ENCODE results near the gene PAK1IP1. TPM values are rescaled to one million over a fixed set of nuclear protein-coding genes. Genes with fewer than 3 reads are reported as not detected.
A peak's percentile ranks its signal among the peaks of the same experiment; 100 is the strongest.
"Not testable (repeated sequence)": the region's sequence is repeated elsewhere in the genome, so short reads cannot be mapped to it uniquely, and the experiment has no call there.

PAK1IP1 gene
- polyA plus RNA-seq, 3 donors = 18.8 to 21.6 (median 19.3) TPM

DNA sequence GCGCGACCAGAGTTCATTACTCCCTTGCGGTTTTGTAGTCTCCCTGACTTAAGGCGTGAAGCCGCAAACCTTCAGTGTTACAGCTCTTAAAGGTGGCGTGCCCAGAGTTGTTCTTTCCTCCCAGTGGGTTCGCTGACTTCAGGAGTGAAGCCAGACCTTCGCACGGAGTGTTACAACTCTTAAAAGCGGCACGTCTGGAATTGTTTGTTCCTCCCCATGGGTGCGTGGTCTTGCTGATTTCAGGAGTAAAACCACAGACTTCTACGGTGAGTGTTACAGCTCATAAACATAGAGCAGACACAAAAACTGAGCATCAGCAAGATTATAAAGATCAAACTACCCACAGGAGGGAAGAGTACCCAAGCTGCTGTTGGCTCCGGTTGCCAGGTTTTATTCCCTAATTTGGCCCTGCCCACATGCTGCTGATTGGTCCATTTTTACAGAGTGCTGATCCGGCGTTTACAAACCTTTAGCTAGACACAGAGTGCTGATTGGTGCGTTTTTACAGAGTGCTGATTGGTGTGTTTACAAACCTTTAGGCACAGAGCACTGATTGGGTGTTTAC lies 38.5 kb downstream of the PAK1IP1 start:
- no peak for DNase-seq

DNA sequence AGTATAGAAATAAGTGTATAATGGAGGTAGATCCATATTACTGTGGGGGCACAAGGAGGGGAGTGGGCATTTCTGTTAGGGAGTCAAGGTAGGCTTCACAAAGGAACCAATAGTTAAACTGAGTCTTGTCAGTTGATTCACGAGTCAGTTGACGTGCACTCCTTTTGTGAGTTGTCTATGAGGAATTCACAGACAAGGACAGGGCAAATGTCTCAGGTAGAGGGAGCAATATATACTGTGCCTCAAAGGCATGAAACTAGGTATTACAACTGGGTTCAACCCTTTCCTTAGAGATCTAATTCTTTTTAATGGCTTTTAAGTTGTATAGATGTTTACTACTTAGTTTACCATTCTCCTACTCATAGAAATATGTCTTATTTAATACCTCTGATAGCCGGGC lies 39.1 kb downstream of the PAK1IP1 start:
- no peak for DNase-seq

DNA sequence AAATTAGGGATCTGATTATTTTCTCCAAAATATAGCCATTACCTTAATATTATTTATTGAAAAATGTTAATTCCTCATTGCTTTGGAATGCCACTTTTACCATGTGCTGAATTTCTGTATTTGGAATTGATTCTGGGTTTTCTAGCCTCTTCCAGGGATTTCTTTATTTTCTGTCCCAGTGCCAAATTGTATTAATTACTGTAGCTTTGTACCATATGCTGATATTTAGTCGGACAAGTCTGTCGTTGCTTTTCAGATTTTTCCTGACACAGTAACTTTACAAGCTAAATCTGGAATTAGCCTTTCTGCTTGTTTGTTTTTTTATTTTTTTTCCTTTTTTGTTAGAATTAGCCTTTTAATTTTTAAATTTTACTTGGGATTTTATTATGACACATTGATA lies 42.0 kb downstream of the PAK1IP1 start:
- DNase-seq = no peak

DNA sequence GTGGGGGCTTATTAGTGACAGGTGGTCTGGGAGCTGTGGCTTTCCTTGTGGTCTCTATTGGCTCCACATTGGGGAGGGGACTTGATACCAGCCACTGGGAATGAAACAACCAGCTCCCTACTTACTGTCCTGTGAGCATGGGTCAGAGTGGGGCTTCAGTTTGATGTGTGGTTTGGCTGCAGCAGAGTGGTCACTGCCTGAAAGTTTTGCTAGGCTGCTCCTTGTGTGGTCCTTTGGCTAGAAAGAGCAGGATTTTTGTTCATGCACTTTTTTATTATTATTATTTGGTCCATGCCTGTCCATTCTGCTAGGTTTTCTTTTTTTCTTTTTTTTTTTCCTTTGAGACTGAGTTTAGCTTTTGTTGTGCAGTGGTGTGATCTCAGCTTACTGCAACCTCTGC lies 45.3 kb downstream of the PAK1IP1 start:
- no peak for DNase-seq

DNA sequence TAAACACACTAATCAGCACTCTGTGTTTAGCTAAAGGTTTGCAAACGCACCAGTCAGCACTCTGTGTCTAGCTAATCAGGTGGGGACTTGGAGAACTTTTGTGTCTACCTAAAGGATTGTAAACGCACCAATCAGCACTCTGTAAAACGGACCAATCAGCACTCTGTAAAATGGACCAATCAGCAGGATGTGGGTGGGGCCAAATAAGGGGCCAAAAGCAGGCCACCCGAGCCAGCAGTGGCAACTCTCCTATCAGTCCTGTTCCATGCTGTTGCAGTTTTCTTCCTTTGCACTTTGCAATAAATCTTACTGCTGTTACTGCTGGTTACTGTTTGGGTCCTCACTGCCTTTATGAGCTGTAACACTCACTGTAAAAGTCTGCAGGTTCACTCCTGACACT lies 46.9 kb downstream of the PAK1IP1 start:
- not testable (repeated sequence) for DNase-seq

DNA sequence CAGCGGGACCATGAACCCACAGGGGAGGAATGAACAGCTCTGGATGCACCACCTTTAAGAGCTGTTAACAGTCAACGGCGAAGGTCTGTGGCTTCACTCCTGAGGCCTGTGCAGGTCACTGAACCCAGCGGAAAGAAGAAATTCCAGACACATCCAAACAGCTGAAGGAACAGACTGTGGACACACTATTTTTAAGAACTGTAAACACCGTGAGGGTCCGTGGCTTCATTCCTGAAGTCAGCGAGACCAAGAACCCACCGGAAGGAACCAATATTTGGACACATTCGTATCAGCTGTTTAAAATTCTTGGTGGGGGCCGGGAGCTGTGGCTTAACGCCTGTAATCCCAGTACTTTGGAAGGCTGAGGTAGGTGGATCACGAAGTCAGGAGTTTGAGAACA lies 47.5 kb downstream of the PAK1IP1 start:
- DNase-seq = no peak

DNA sequence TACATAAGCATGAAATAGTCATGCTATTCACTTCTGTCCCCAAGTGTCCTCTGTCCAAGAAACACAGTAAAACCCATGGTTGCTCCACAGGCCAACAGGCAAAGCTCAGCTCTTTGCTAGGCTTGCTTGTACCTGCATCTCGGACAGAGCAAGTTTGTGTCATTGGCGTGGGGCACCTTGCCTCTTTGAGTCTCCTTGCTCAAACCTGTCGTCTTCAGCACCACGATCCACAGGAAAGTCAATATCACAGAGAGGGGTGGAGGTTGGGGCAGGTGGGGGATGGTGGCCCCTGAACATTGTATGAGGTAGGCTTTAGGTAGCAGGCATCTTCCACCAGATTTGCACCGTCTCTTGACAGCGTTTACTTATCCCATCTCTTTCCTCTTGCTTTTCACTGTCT lies 48.7 kb downstream of the PAK1IP1 start:
- no peak for DNase-seq

DNA sequence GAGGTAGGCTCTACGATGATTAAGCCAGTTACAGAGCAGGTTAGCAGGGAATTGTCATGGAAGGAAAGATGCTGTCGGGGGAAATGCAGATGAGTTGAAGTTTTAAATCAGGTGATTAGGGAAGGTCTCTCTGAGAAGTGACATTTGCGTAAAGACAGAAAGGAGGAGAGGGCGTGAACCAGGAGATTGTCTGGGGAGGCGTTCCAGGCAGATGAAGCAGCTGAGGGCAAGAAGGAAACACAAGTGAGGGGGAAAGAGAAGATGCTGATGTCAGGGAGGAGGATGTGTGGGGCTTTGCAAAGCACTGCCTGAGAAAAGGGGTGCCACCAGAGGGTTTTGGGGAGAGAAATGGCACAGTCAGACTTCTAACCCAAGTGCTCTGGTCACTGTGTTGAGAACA lies 50.3 kb downstream of the PAK1IP1 start:
- DNase-seq = no peak

DNA sequence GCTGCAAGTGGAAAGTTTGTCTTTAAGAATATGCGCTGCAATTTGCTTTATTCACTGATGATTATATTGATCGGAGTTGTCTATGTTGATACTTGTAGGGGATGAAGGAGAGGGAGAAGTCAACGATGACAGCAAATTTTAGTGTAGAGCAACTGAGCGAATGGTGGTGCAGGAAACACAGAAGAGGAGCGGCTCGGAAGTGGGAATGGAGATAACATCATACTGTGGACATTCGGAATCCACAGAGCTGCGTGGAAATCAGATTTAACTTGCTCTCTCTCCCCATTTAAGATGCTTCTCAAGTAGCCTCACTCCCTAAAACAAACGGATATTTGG lies 52.1 kb downstream of the PAK1IP1 start:
- no peak for DNase-seq

DNA sequence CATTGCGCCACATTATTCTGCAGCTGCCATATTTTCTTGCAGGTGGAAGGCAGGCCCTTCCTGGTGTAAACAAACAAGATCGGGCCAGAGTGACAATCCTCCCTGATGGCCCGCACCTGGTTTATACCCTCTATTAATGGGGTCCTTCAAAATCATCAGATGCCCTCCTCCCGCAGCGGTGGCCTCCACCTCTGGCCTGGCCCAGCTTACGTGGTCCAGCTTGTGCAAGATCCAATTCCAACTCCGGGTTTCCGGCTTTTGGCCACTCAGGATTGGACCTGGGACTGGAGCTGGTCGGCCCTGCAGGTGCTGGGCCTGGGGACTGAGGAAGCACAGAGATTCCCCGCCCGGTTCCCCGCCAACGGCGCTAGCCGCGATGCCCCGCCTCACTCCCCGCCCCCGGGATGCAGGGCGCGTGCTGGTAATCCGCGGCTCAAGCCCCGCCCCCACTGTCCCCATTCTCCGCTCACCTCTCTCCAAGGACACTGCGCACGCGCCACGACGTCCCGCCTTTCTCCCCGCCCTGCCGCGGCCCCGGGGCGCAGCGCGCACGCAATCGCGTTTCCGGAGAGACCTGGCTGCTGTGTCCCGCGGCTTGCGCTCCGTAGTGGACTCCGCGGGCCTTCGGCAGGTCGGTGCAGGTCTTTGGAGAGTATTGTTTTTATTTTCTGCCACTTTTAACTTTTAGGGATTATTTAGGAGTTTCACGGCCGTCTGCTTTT lies 52.6 kb downstream of the PAK1IP1 start, which contains the start of gene TMEM14B:
TSS of gene TMEM14B (plus strand) at position 555 of the 722 bp plus-strand sequence. CDS start 1,441 bp downstream, outside the sequence.
- DNase-seq = peak; percentile 98

DNA sequence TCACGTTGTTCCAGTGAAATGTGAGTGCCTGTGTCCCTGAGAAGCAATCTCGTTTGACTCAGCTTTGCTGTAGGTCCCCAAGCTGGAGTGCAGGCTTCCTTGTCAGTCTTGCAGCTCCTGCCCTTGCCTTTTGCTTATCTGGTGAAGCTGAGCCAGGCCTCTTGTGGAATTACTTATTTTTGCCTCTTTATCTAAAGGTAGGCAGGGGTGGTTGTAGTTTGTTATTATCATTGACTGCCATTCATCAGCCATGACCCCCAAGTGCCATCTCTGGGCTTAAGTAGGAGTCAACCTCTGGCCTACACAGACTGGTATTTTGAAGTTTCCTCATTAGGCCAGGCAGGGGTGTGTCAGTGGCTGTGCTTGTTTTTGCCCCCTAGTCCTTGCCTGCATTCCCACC lies 55.0 kb downstream of the PAK1IP1 start:
- DNase-seq = no peak

DNA sequence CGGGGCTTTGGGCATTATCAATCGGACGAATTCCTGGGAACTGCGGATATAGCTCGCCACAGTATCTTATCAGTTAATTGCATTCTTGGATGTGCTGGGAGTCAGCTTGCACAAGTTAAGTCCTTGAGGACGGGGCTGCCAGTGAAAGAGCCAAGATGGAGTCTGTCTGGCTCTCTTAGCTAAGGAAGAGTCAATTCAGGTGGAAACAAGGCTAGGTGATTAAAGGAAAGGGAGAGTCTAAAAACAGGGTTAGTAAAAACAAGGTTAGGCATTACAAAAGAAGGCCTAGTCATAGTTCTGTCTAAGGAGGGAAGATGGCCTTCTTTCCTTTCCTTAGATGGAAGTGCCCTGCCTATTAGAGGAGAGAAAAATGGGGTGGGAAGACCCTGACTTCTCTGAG lies 55.8 kb downstream of the PAK1IP1 start:
- DNase-seq = not testable (repeated sequence)

DNA sequence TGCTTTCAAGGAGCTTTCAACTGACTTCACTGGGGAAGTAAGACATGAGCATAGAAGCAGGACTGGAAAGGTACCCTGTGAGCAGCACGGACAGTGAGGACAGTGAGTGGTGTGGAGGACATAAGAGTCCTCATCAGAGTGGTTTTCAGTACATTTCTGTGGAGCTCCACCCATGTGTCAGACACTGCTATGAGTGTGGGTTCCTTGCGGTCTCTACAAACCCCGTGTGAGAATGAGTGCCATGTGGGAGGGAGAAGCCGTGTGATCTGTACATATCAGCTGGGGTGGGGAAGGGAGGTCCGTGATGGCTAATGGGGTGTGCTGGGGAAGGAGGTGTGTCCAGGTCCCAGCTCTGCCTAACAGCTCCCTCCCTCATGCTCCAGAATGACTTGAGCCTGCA lies 57.0 kb downstream of the PAK1IP1 start:
- not testable (repeated sequence) for DNase-seq

DNA sequence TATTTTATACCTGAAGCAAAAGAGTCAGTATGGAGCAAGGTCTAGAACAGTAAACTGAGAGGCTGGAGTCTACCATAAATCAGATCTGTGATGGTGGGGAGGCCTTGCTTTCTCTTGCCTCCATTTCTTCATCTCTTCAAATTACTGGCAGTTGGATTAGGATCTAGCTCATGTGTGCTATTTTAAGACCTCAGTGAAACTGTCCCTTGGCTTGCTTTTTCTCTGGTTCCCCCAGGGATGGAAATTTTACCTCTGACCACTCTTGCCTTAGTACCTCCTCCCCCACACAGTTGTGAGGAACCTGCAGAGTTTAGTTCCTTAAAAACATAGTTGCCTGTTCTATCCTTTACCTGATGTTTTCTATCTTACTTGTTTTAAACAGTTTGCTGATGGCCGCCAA lies 61.3 kb downstream of the PAK1IP1 start:
- DNase-seq = no peak

Other genes with a start within 250 kb of the PAK1IP1 start
- gene GCNT2, start 173.6 kb upstream of the PAK1IP1 start, polyA plus RNA-seq (ENCODE audit: insufficient read length in 3 of 3) = 10 to 100 TPM; 14.6 to 19.2 (median 17.6) TPM
- 1 to 10 TPM; 3.4 to 4.7 (median 4.1) TPM for gene C6orf52, start 356 bp upstream of the PAK1IP1 start, polyA plus RNA-seq (ENCODE audit: insufficient read length in 3 of 3)
- gene TMEM14C, start 28.1 kb downstream of the PAK1IP1 start, polyA plus RNA-seq (ENCODE audit: insufficient read length in 3 of 3) = 100 to 1,000 TPM; 152 to 160 (median 157) TPM
- 100 to 1,000 TPM in 1 of 3 donors, 10 to 100 TPM in 2; 88.9 to 114 (median 99.4) TPM for gene TMEM14B, start 52.8 kb downstream of the PAK1IP1 start, polyA plus RNA-seq (ENCODE audit: insufficient read length in 3 of 3)
- 1 to 10 TPM; 1.4 to 2.4 (median 2.4) TPM for gene MAK, start 143.6 kb downstream of the PAK1IP1 start, polyA plus RNA-seq (ENCODE audit: insufficient read length in 3 of 3)
- gene GCM2, start 187.1 kb downstream of the PAK1IP1 start, polyA plus RNA-seq (ENCODE audit: insufficient read length in 3 of 3) = under 1 TPM in 2 of 3 donors, not detected in 1; 0.18 to 0.21 TPM
- 1 to 10 TPM; 3.4 to 7.9 (median 5.7) TPM for gene SYCP2L, start 192.1 kb downstream of the PAK1IP1 start, polyA plus RNA-seq (ENCODE audit: insufficient read length in 3 of 3)

All from renal pelvis (tissue), 4 donors.